SK-N-SH (cell line): ENCODE measurements around the gene DECR2. TPM values are rescaled to one million over a fixed set of nuclear protein-coding genes. Genes with fewer than 3 reads are reported as not detected.
"Not testable (repeated sequence)": the region's sequence is repeated elsewhere in the genome, so short reads cannot be mapped to it uniquely, and the experiment has no call there.

Experiments
- CTCF ChIA-PET: fragments of 300-600, 350-600 bp; formaldehyde crosslinking; extraction: SDS; loops from one replicate; lab custom pipeline; 2021; lab: Yijun Ruan, JAX
- POLR2A ChIA-PET: fragments of 350-600 bp; sonication (Branson Sonifier 250); formaldehyde crosslinking; extraction: SDS; loops from one replicate; lab custom pipeline; 2020; ENCODE audit warnings: antibody characterized with exemption, inconsistent platforms; lab: Yijun Ruan, JAX
- DNase-seq: peaks from one replicate; pipeline ENCODE4 v3.0.0; 2012
- H2AFZ ChIP-seq: fragments of 200-600 bp; sonication (generic); 2 replicates; pipeline ENCODE4 v1.8.1; 2016; ENCODE audit warnings: antibody characterized with exemption, mild to moderate bottlenecking, low read depth
- H3F3A ChIP-seq: fragments of 200-600 bp; sonication (generic); replicated peaks from 2 replicates; pipeline ENCODE3; 2016; ENCODE audit warnings: antibody characterized with exemption, mild to moderate bottlenecking; ENCODE audit not compliant: insufficient read depth
- H3K27ac ChIP-seq, 2 experiments: fragments of 200-500 bp in 1 of 2; fragments of 200-600 bp in 1 of 2; sonication (Bioruptor generic) in 1 of 2; sonication (generic), shearing (Covaris generic) in 1 of 2; 2 replicates each; pipeline versions ENCODE4 v1.5.1 to v1.6.1; 2014 to 2016; ENCODE audit warnings: low read depth in 2 of 2, inconsistent platforms in 1 of 2, low read length in 1 of 2, mild to moderate bottlenecking in 1 of 2, mixed read lengths in 1 of 2
- H3K27me3 ChIP-seq: fragments of 200-600 bp; sonication (generic), shearing (Covaris generic); 2 replicates; pipeline ENCODE4 v1.6.1; 2016; ENCODE audit warnings: mixed run types; ENCODE audit not compliant: insufficient read depth
- H3K36me3 ChIP-seq, 2 experiments: fragments of 200-500 bp in 1 of 2; fragments of 200-600 bp in 1 of 2; sonication (Bioruptor generic) in 1 of 2; sonication (generic) in 1 of 2; replicated peaks in 1 of 2; 2 replicates each; pipeline versions ENCODE3 to v1.5.1; 2014 to 2016; ENCODE audit warnings: low read length in 1 of 2, mild to moderate bottlenecking in 1 of 2; ENCODE audit not compliant: insufficient read depth in 2 of 2, control insufficient read depth in 1 of 2
- H3K4me1 ChIP-seq, 2 experiments: fragments of 200-500 bp in 1 of 2; fragments of 200-600 bp in 1 of 2; sonication (Bioruptor generic) in 1 of 2; sonication (generic), shearing (Covaris generic) in 1 of 2; 2 replicates each; pipeline versions ENCODE4 v1.5.1 to v1.6.1; 2014 to 2016; ENCODE audit warnings: low read depth in 1 of 2, low read length in 1 of 2, mixed run types in 1 of 2; ENCODE audit not compliant: insufficient read depth in 2 of 2, control insufficient read depth in 1 of 2
- H3K4me2 ChIP-seq: fragments of 200-600 bp; sonication (generic), shearing (Covaris generic); 2 replicates; pipeline ENCODE4 v1.6.1; 2017; ENCODE audit warnings: mixed run types
- H3K4me3 ChIP-seq, 2 experiments: fragments of 200-500 bp in 1 of 2; fragments of 200-600 bp in 1 of 2; sonication (Bioruptor generic) in 1 of 2; sonication (generic), shearing (Covaris generic) in 1 of 2; 2 replicates each; pipeline versions ENCODE4 v1.5.1 to v1.8.1; 2014 to 2016; ENCODE audit warnings: low read depth in 2 of 2, inconsistent platforms in 1 of 2, low read length in 1 of 2, mild to moderate bottlenecking in 1 of 2, mixed read lengths in 1 of 2, moderate library complexity in 1 of 2
- H3K79me2 ChIP-seq: fragments of 200-600 bp; sonication (generic); 2 replicates; pipeline ENCODE4 v1.8.1; 2017; ENCODE audit warnings: mild to moderate bottlenecking; ENCODE audit not compliant: insufficient read depth
- H3K9ac ChIP-seq: fragments of 200-600 bp; sonication (generic); 2 replicates; pipeline ENCODE4 v1.6.1; 2017; ENCODE audit warnings: mixed run types
- H3K9me2 ChIP-seq: fragments of 200-600 bp; sonication (generic); 2 replicates; pipeline ENCODE4 v1.6.1; 2017; ENCODE audit warnings: mixed run types
- H3K9me3 ChIP-seq: fragments of 200-600 bp; sonication (generic); 2 replicates; pipeline ENCODE4 v1.6.1; 2017; ENCODE audit warnings: mixed run types, mild to moderate bottlenecking, moderate library complexity
- H4K20me1 ChIP-seq: fragments of 200-600 bp; sonication (generic); 2 replicates; pipeline ENCODE4 v1.6.1; 2017; ENCODE audit warnings: mild to moderate bottlenecking, mixed run types; ENCODE audit not compliant: insufficient read depth
- FOSL2 ChIP-seq: IDR thresholded peaks from 2 replicates; pipeline ENCODE4 v1.4.0; 2012; ENCODE audit warnings: low read depth, mild to moderate bottlenecking, moderate library complexity, borderline replicate concordance
- GATA2 ChIP-seq: sonication (generic); formaldehyde crosslinking; IDR thresholded peaks from 2 replicates; pipeline ENCODE4 v1.5.0; 2020; ENCODE audit warnings: mild to moderate bottlenecking, missing genetic modification reagents
- MEF2A ChIP-seq: IDR thresholded peaks from 2 replicates; pipeline ENCODE4 v1.4.0; 2012; ENCODE audit warnings: low read depth, borderline replicate concordance
- MXI1 ChIP-seq: IDR thresholded peaks from 2 replicates; pipeline ENCODE4 v1.6.1; 2012; ENCODE audit warnings: mild to moderate bottlenecking, low read depth, low read length, improper control_type of control experiment
- NRF1 ChIP-seq: IDR thresholded peaks from 2 replicates; pipeline ENCODE4 v1.6.1; 2012; ENCODE audit warnings: low read depth, mild to moderate bottlenecking, low read length
- POLR2AphosphoS5 ChIP-seq: IDR thresholded peaks from 2 replicates; pipeline ENCODE4 v1.6.1; 2012; ENCODE audit warnings: low read depth, low read length
- RAD21 ChIP-seq: IDR thresholded peaks from 2 replicates; pipeline ENCODE4 v1.6.1; 2012; ENCODE audit warnings: mild to moderate bottlenecking, low read length
- RFX5 ChIP-seq: IDR thresholded peaks from 2 replicates; pipeline ENCODE4 v1.6.1; 2012; ENCODE audit warnings: mild to moderate bottlenecking, improper control_type of control experiment, low read length
- RXRA ChIP-seq: IDR thresholded peaks from 2 replicates; pipeline ENCODE4 v1.4.0; 2012; ENCODE audit warnings: low read depth, mild to moderate bottlenecking, borderline replicate concordance
- SIN3A ChIP-seq: IDR thresholded peaks from 2 replicates; pipeline ENCODE4 v1.6.1; 2012; ENCODE audit warnings: low read depth, mild to moderate bottlenecking, low read length, moderate library complexity, borderline replicate concordance
- SMC3 ChIP-seq: IDR thresholded peaks from 2 replicates; pipeline ENCODE4 v1.6.1; 2012; ENCODE audit warnings: low read depth, low read length, improper control_type of control experiment
- TAF1 ChIP-seq: IDR thresholded peaks from 2 replicates; pipeline ENCODE4 v1.6.1; 2012; ENCODE audit warnings: low read depth, mild to moderate bottlenecking, low read length, moderate library complexity, borderline replicate concordance
- TCF12 ChIP-seq: IDR thresholded peaks from 2 replicates; pipeline ENCODE4 v1.4.0; 2012
- WGBS: methylation state at CpG from one replicate; pipeline ENCODE4 v1.1.6; 2017; ENCODE audit warnings: low lambda C conversion rate; 5-methylcytosine and 5-hydroxymethylcytosine counted together
- polyA plus RNA-seq, 3 experiments: library from polyadenylated mRNA; depleted of rRNA; stranded (reverse); fragments of >200 nt; gene quantifications; 2 replicates each; pipeline ENCODE4 v1.2.3, GENCODE V29; 2012
- TF ChIP-seq, protein P1 (sequence below): fragments of 200-600 bp; sonication (generic); IDR thresholded peaks from 2 replicates; pipeline ENCODE4 v1.6.1; 2017; ENCODE audit warnings: antibody characterized with exemption, mild to moderate bottlenecking, moderate library complexity
- TF ChIP-seq, protein P2 (sequence below): fragments of 150-350 bp; IDR thresholded peaks from 2 replicates; pipeline ENCODE4 v1.6.1; 2017; ENCODE audit warnings: antibody characterized with exemption, low read length, low read depth, borderline replicate concordance

The DECR2 gene
- polyA plus RNA-seq, 1 of the 3 experiments (the other 2 are of a cell fraction), result 53.0 TPM

- peaks cover 0 to under 1% of the 10 kb centered on the region in 2 experiments for H3K36me3 ChIP-seq
- H3K4me3 ChIP-seq, result no peak overlapping the region
- H2AFZ ChIP-seq, result no peak overlapping the region
- CTCF ChIA-PET, result interaction anchor here (0.6 to 4.8 kb wide), 50 partner anchors 8 to 323 kb away, joined by 3 to 74 read pairs (median 5); partner anchors contain the start of genes ARHGDIG, AXIN1, FAM234A and HBM
- peaks cover 8% of the 10 kb centered on the region for H3F3A ChIP-seq
- no peaks in the 10 kb centered on the region for H3K9me3 ChIP-seq
- TF ChIP-seq, protein P1, sequence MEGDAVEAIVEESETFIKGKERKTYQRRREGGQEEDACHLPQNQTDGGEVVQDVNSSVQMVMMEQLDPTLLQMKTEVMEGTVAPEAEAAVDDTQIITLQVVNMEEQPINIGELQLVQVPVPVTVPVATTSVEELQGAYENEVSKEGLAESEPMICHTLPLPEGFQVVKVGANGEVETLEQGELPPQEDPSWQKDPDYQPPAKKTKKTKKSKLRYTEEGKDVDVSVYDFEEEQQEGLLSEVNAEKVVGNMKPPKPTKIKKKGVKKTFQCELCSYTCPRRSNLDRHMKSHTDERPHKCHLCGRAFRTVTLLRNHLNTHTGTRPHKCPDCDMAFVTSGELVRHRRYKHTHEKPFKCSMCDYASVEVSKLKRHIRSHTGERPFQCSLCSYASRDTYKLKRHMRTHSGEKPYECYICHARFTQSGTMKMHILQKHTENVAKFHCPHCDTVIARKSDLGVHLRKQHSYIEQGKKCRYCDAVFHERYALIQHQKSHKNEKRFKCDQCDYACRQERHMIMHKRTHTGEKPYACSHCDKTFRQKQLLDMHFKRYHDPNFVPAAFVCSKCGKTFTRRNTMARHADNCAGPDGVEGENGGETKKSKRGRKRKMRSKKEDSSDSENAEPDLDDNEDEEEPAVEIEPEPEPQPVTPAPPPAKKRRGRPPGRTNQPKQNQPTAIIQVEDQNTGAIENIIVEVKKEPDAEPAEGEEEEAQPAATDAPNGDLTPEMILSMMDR, result peak; percentile 69
- TF ChIP-seq MXI1, result no peak
- peak; percentile 69 for TF ChIP-seq SMC3
- TF ChIP-seq RAD21, result peak; percentile 93
- H3K4me2 ChIP-seq, result no peak overlapping the region
- peaks cover 0 to 18% of the 10 kb centered on the region in 2 experiments; a peak in 1 of 4 replicates for H3K4me1 ChIP-seq
- H3K27ac ChIP-seq, result no peak overlapping the region
- H4K20me1 ChIP-seq, result no peaks in the 10 kb centered on the region
- WGBS, result 47% methylated on average over 18 of the region's 30 CpGs
- no peaks in the 10 kb centered on the region for H3K9me2 ChIP-seq
- no peak overlapping the region for H3K9ac ChIP-seq
- POLR2A ChIA-PET, result interaction anchor here (1.0 kb wide), 1 partner anchor 9 kb away, joined by 3 read pairs; the partner anchor contains the start of gene AXIN1
- H3K79me2 ChIP-seq, result no peaks in the 10 kb centered on the region
- no peaks in the 10 kb centered on the region for H3K27me3 ChIP-seq
- DNase-seq, result peak; percentile 90
Observed at GRCh38 chr16:361872-362701, 39.6 kb upstream of the DECR2 start.

- H4K20me1 ChIP-seq, DNase-seq, H3K79me2 ChIP-seq, H2AFZ ChIP-seq, H3F3A ChIP-seq, H3K9ac ChIP-seq, H3K4me2 ChIP-seq, H3K4me3 ChIP-seq, H3K9me2 ChIP-seq, H3K36me3 ChIP-seq, H3K27ac ChIP-seq, H3K27me3 ChIP-seq, H3K9me3 ChIP-seq: not testable (repeated sequence)
- peaks cover 0 to 18% of the 10 kb centered on the region in 2 experiments; a peak in 1 of 4 replicates for H3K4me1 ChIP-seq
- CTCF ChIA-PET, result interaction anchor here (0.6 to 4.8 kb wide), 48 partner anchors 8 to 322 kb away, joined by 3 to 74 read pairs (median 5); partner anchors contain the start of genes ARHGDIG, AXIN1, FAM234A and HBM
- POLR2A ChIA-PET, result interaction anchor here (1.4 kb wide), 1 partner anchor 134 kb away, joined by 3 read pairs; no protein-coding TSS in a partner anchor
- WGBS, result 36% methylated on average over 5 of the region's 24 CpGs
Observed at GRCh38 chr16:362702-362999, 39.0 kb upstream of the DECR2 start.

GRCh38 chr16:363110-363765 is 38.4 kb upstream of the DECR2 start:
- no peak overlapping the region for H3K4me3 ChIP-seq
- DNase-seq, result peak; percentile 57
- no peaks in the 10 kb centered on the region for H4K20me1 ChIP-seq
- H3K27me3 ChIP-seq, result no peaks in the 10 kb centered on the region
- 74% methylated on average over 18 of the region's 20 CpGs for WGBS
- no peaks in the 10 kb centered on the region for H3K9me2 ChIP-seq
- H3K27ac ChIP-seq, result no peak overlapping the region
- ChIA-PET CTCF (interaction anchor here (0.8 to 4.8 kb wide), 17 partner anchors 8 to 299 kb away, joined by 3 to 74 read pairs (median 14); partner anchors contain the start of genes AXIN1, FAM234A, HBQ1 and MRPL28), POLR2A (interaction anchor here (1.4 kb wide), 1 partner anchor 135 kb away, joined by 3 read pairs; no protein-coding TSS in a partner anchor)
- no peak overlapping the region for H2AFZ ChIP-seq
- H3K9ac ChIP-seq, result no peak overlapping the region
- no peak overlapping the region for H3K4me2 ChIP-seq
- H3K4me1 ChIP-seq, result peaks cover 0 to 18% of the 10 kb centered on the region in 2 experiments; a peak in 1 of 4 replicates
- H3K79me2 ChIP-seq, result no peaks in the 10 kb centered on the region
- H3K36me3 ChIP-seq, result peaks cover 1 to 12% of the 10 kb centered on the region in 2 experiments
- H3K9me3 ChIP-seq, result no peaks in the 10 kb centered on the region
- H3F3A ChIP-seq, result peaks cover 8% of the 10 kb centered on the region
- TF ChIP-seq NRF1 (no peak), TCF12 (no peak), GATA2 (CRISPR knock-in tag) (no peak), RFX5 (no peak), FOSL2 (no peak), RXRA (no peak), POLR2AphosphoS5 (no peak), SIN3A (no peak), RAD21 (no peak), MEF2A (no peak), TAF1 (no peak)
- TF ChIP-seq, protein P2, sequence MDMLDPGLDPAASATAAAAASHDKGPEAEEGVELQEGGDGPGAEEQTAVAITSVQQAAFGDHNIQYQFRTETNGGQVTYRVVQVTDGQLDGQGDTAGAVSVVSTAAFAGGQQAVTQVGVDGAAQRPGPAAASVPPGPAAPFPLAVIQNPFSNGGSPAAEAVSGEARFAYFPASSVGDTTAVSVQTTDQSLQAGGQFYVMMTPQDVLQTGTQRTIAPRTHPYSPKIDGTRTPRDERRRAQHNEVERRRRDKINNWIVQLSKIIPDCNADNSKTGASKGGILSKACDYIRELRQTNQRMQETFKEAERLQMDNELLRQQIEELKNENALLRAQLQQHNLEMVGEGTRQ, result no peak
